Tibial artery (tissue), 4 donors: ENCODE data around the gene DIABLO.
A peak's percentile ranks its signal among the peaks of the same experiment; 100 is the strongest.
"Not testable (repeated sequence)": the region's sequence is repeated elsewhere in the genome, so short reads cannot be mapped to it uniquely, and the experiment has no call there.

ENCODE experiments used
- DNase-seq, 2 donors: peaks; one replicate each; pipeline ENCODE4 v3.0.0-alpha.2; 2019
- H3K27ac ChIP-seq, 2 donors: fragments of 200-600 bp; sonication (generic) in 1 of 2; 1 replicate in 1 of 2; 2 replicates in 1 of 2; pipeline ENCODE4 v1.5.1; 2018 to 2019; ENCODE audit warnings: mild to moderate bottlenecking in 1 of 2
- H3K27me3 ChIP-seq, 2 donors: fragments of 200-600 bp; sonication (generic) in 1 of 2; one replicate each; pipeline versions ENCODE4 v1.5.1 to v1.6.0; 2016 to 2019
- H3K36me3 ChIP-seq, 3 donors: fragments of 200-600 bp; sonication (generic) in 2 of 3; one replicate each; pipeline ENCODE4 v1.5.1; 2016 to 2019; ENCODE audit warnings: mild to moderate bottlenecking in 2 of 3
- H3K4me1 ChIP-seq, 4 donors: fragments of 200-600 bp; sonication (generic) in 2 of 4; 1 replicate in 3 of 4; 2 replicates in 1 of 4; pipeline ENCODE4 v1.5.1; 2016 to 2019
- H3K4me3 ChIP-seq, 2 donors: fragments of 200-600 bp; sonication (generic) in 1 of 2; 1 replicate in 1 of 2; 2 replicates in 1 of 2; pipeline ENCODE4 v1.5.1; 2018 to 2019; ENCODE audit warnings: mild to moderate bottlenecking in 2 of 2
- H3K9me3 ChIP-seq, 3 donors: fragments of 200-600 bp; sonication (generic) in 1 of 3; one replicate each; pipeline ENCODE4 v1.5.1; 2016 to 2019
- intact Hi-C: fragments of 100-400 bp; cut with DNase I; formaldehyde crosslinking; loops from one replicate; pipeline ENCODE4 v1.15.0; 2023; ENCODE audit warnings: low total_unique reads
- TF ChIP-seq, protein P1 (sequence below), 2 experiments: fragments of 200-600 bp in 1 of 2; fragments of 450-650 bp in 1 of 2; IDR thresholded peaks; one replicate each; pipeline ENCODE4 v1.5.1; 2017 to 2019; ENCODE audit warnings: antibody characterized with exemption in 2 of 2, mild to moderate bottlenecking in 1 of 2, moderate library complexity in 1 of 2

The DIABLO gene

DNA sequence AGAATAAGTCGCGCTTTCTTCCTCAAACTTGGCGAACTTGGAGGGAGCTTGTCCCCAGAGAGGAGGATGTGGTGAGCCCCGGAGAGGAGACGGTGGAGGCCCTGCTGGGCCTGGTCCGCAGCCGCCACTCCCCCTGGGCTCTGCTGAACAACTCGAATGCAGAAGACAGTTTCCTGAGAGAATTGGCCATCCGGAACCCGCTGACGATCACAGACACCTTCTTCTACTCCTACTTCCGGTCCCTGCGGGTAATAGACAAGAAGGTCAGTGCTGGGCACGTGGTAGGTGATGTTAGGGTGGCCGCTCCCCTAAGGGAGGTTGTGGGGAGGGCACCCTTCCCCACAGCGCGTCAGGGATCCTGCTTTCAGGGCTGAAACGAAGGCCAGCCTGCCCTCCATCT lies 41.3 kb downstream of the DIABLO start:
- Histone ChIP-seq H3K27ac (no peak overlapping the region), H3K4me1 (peaks cover 0 to 10% (median 9%) of the 10 kb centered on the region in 4 donors), H3K27me3 (peaks cover 0 to 29% of the 10 kb centered on the region in 2 donors), H3K36me3 (no peaks in the 10 kb centered on the region), H3K4me3 (no peak overlapping the region), H3K9me3 (no peaks in the 10 kb centered on the region)
- no peak for DNase-seq
- TF ChIP-seq, protein P1, sequence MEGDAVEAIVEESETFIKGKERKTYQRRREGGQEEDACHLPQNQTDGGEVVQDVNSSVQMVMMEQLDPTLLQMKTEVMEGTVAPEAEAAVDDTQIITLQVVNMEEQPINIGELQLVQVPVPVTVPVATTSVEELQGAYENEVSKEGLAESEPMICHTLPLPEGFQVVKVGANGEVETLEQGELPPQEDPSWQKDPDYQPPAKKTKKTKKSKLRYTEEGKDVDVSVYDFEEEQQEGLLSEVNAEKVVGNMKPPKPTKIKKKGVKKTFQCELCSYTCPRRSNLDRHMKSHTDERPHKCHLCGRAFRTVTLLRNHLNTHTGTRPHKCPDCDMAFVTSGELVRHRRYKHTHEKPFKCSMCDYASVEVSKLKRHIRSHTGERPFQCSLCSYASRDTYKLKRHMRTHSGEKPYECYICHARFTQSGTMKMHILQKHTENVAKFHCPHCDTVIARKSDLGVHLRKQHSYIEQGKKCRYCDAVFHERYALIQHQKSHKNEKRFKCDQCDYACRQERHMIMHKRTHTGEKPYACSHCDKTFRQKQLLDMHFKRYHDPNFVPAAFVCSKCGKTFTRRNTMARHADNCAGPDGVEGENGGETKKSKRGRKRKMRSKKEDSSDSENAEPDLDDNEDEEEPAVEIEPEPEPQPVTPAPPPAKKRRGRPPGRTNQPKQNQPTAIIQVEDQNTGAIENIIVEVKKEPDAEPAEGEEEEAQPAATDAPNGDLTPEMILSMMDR (IDR thresholded peaks at IDR 0.05), result no peak
- intact Hi-C loops, result no loop called here

DNA sequence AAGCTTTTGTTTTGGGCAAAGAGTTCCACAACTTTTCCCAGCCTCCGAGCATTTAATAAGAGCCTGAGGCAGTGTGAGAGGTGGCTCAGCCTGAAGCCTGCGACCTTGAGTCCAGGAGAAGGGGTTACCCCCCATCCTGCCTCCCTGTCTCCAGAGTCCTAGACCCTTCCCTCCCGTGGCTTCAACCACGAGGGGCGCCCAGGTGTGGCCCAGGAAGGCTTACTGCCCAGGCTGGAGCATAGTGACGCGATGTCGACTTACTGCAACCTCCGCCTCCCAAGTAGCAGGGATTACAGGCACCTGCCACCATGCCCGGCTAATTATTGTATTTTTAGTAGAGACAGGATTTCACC lies 42.3 kb downstream of the DIABLO start:
- TF ChIP-seq, protein P1 (IDR thresholded peaks at IDR 0.05), result no peak
- peaks cover 0 to 10% (median 9%) of the 10 kb centered on the region in 4 donors for H3K4me1 ChIP-seq
- H3K9me3 ChIP-seq, result no peaks in the 10 kb centered on the region
- H3K4me3 ChIP-seq, result peak overlapping the region; percentile 44 to 57
- H3K27ac ChIP-seq, result no peak overlapping the region
- H3K36me3 ChIP-seq, result no peaks in the 10 kb centered on the region
- DNase-seq, result no peak
- intact Hi-C loops, result no loop called here
- peaks cover 0 to 22% of the 10 kb centered on the region in 2 donors for H3K27me3 ChIP-seq

DNA sequence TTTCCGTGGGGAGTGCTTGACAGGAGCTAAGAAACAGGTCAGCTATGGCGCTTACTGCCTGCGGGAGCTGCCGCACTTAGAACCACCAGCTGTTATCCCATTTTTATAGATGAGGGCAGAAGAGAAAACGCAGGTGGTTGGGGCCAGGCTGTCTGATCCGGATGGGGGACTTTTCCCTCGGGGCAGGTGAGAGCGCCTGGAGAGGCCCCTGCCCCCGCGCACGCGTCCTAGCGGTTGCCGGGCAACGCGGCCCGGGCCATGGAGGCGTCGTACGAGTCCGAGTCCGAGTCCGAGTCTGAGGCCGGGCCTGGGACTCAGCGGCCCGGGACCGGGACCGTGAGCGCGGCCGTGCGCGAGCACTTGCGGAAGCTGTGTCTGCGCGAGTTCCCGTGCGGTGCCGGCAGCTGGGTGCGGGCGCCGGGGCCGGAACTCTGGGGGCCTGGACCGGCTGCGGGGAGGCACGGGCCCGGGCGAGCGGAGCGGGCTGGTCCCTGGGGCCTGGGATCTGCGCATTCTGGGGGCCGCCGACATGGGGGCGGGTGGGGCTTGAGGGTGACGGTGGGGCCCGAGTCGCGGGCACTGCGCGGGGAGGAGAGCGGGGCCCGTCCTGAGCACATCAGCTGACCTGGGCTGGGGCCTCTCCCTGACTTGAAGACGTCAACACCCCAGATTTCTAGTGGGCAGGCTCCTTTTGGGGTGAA lies 42.8 kb downstream of the DIABLO start, which contains the start of gene LRRC43:
Gene LRRC43 (plus strand): TSS at position 237 of the 701 bp plus-strand sequence. CDS start 22 bp downstream, at position 259.
- no peak for DNase-seq

DNA sequence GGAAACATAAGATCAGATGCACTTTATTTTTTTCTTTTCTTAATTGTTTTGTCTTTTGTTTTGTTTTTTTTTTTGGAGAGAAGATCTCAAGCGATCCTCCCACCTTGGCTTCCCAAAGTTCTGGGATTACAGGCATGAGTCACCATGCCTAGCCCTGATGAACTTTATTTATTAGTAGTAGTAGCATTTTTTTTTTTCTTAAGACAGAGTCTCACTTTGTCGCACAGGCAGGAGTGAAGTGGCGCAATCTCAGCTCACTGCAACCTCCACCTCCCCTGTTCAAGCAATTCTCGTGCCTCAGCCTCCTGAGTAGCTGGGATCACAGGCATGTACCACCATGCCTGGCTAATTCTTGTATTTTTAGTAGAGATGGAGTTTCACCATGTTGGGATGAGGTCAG lies 49.4 kb downstream of the DIABLO start:
- DNase-seq, H3K36me3 ChIP-seq, H3K4me1 ChIP-seq, intact Hi-C loops, H3K27ac ChIP-seq, H3K4me3 ChIP-seq, H3K9me3 ChIP-seq, H3K27me3 ChIP-seq: not testable (repeated sequence)

More for the DNA sequence above, 42.8 kb downstream of the DIABLO start, which contains the start of gene LRRC43:
- Histone ChIP-seq H3K4me1 (peaks cover 0 to 10% (median 9%) of the 10 kb centered on the region in 4 donors), H3K27me3 (peaks cover 0 to 20% of the 10 kb centered on the region in 2 donors), H3K4me3 (peak within 1 kb of the TSS; percentile 44 to 57), H3K27ac (no peak within 1 kb of the TSS), H3K36me3 (no peaks in the 10 kb centered on the region), H3K9me3 (no peaks in the 10 kb centered on the region)
- intact Hi-C loops, result no loop called here
- TF ChIP-seq, protein P1 (IDR thresholded peaks at IDR 0.05), result no peak

DNA sequence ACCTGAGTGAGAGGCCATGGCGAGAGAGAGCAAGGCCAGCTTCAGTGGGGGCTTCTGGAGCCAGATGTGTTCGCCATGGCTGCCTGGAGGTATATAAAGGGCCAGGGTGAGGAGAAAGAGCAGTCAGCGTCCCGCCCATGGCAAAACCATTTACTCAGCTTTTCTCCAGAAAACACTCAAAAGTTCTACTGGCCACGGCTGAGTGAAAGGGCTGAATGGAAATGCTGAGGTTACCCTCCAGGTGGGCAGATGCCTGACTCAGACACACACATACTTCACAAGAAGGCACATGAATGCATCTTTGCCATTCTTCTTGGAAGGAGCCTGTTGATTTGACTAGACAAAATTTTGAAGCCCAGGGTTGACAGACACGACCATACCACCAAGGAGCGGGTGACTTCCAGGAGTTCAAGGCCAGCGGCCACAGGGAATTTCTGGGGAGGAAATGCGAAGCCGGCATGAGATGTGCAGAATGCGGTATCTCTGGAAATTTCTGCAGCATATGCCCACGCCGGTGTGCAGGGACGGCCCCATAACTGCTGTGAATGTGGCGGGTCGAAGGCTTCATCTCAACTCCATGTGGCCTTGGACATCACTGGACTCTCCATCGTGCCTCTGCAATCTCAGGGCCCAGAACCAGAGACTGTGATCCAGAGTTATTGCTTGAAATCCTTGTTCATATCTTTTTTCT lies 51.6 kb downstream of the DIABLO start, which contains the start of gene IL31:
Gene IL31 (minus strand): TSS at position 67 of the 691 bp plus-strand sequence. CDS start 49 bp downstream, at position 18.
- Histone ChIP-seq H3K36me3 (no peaks in the 10 kb centered on the region), H3K9me3 (no peaks in the 10 kb centered on the region), H3K4me1 (no peaks in the 10 kb centered on the region), H3K27ac (no peak within 1 kb of the TSS), H3K4me3 (no peak within 1 kb of the TSS), H3K27me3 (peaks cover 0 to 16% of the 10 kb centered on the region in 2 donors)
- TF ChIP-seq, protein P1 (IDR thresholded peaks at IDR 0.05), result no peak
- intact Hi-C loops, result no loop called here
- no peak for DNase-seq
